ENCODE results near the gene AGPAT4.
"Not testable (repeated sequence)": the region's sequence is repeated elsewhere in the genome, so short reads cannot be mapped to it uniquely, and the experiment has no call there.

Gene AGPAT4

GRCh38 chr6:161226009-161226964 lies 47.6 kb downstream of the AGPAT4 start:
- DNase-seq = no peak

GRCh38 chr6:161225681-161226008 lies 48.2 kb downstream of the AGPAT4 start:
- no peak for DNase-seq

- not testable (repeated sequence) for DNase-seq
These were observed 48.7 kb downstream of the AGPAT4 start for GRCh38 chr6:161224951-161225680.

GRCh38 chr6:161223646-161224045 lies 50.2 kb downstream of the AGPAT4 start:
- DNase-seq = no peak

- no peak for DNase-seq
These were observed 51.1 kb downstream of the AGPAT4 start for GRCh38 chr6:161222706-161223234.

GRCh38 chr6:161220346-161220745 lies 53.5 kb downstream of the AGPAT4 start:
- no peak for DNase-seq

- DNase-seq = no peak
These were observed 54.2 kb downstream of the AGPAT4 start for GRCh38 chr6:161219680-161220079.

GRCh38 chr6:161218222-161218621 lies 55.6 kb downstream of the AGPAT4 start:
- DNase-seq = no peak

- no peak for DNase-seq
These were observed 56.2 kb downstream of the AGPAT4 start for GRCh38 chr6:161217628-161218027.

GRCh38 chr6:161216616-161217205 lies 57.1 kb downstream of the AGPAT4 start:
- no peak for DNase-seq

- DNase-seq = no peak
These were observed 57.8 kb downstream of the AGPAT4 start for GRCh38 chr6:161215876-161216615.

- DNase-seq = no peak
These were observed 58.7 kb downstream of the AGPAT4 start for GRCh38 chr6:161215193-161215592.

GRCh38 chr6:161214722-161215121 lies 59.1 kb downstream of the AGPAT4 start:
- no peak for DNase-seq

GRCh38 chr6:161212902-161213301 lies 61.0 kb downstream of the AGPAT4 start:
- no peak for DNase-seq

- DNase-seq = no peak
These were observed 62.4 kb downstream of the AGPAT4 start for GRCh38 chr6:161211380-161212035.

- DNase-seq = no peak
These were observed 63.0 kb downstream of the AGPAT4 start for GRCh38 chr6:161210857-161211256.

GRCh38 chr6:161207200-161207599 lies 66.7 kb downstream of the AGPAT4 start:
- DNase-seq = no peak

GRCh38 chr6:161204866-161205557 lies 68.8 kb downstream of the AGPAT4 start:
- no peak for DNase-seq

GRCh38 chr6:161200610-161201370 lies 73.1 kb downstream of the AGPAT4 start:
- no peak for DNase-seq

- no peak for DNase-seq
These were observed 74.0 kb downstream of the AGPAT4 start for GRCh38 chr6:161199850-161200249.

All from SIG-M5 (cell line).